Fibroblast of the aortic adventitia (primary cell): ENCODE measurements around the gene SERPINA3. TPM values are rescaled to one million over a fixed set of nuclear protein-coding genes. Genes with fewer than 3 reads are reported as not detected.

ENCODE experiments used
- DNase-seq: peaks from one replicate; pipeline ENCODE4 v3.0.0-alpha.2; 2010; ENCODE audit warnings: low read depth
- H3K4me3 ChIP-seq: 2 replicates; pipeline ENCODE4 v1.5.1; 2011; ENCODE audit warnings: low read depth, mild to moderate bottlenecking, control low read depth, low read length, moderate library complexity
- total RNA-seq: library from RNA; depleted of rRNA; stranded (reverse); fragments of >200 nt; gene quantifications from 2 replicates; pipeline ENCODE4 v1.2.3, GENCODE V29; 2012; ENCODE audit warnings: low replicate concordance
- TF ChIP-seq, protein P1 (sequence below): IDR thresholded peaks from 2 replicates; pipeline ENCODE4 v1.5.1; 2011; ENCODE audit warnings: mild to moderate bottlenecking, low read length, control low read depth, inconsistent platforms; ENCODE audit not compliant: insufficient read depth

SERPINA3 gene
- total RNA-seq, 1 donor: 13.6 TPM

DNA sequence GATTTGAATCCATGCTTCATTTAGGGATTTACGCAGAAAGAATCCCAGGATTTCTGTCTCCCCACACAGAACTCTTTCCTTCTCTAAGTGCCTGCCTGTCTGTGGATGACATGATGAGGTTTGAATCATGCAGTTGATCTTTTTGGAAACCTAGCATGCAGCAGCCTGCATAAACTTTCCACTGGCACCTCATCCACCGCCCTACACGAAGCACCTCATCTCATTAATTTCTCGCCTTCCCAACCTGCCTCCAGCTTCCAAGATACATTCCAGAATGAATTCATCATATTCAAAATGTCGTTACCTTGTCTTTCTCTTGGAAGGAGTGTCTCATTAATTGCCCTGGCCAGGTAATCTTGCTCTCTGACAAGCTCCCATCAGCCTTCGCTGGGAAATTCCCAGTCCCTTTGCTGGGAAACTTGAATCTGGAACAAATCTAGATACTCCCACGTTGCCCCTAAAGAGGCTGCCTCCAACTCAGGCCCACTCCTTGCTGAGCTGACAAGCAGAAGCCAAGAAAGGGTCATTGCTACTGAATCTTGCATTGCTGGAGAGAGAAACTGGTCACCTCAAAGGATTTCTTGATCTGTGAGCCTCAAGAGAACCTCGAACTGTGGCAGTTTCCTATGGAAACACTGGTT is 48.2 kb downstream of the SERPINA3 start:
- no peak overlapping the region for H3K4me3 ChIP-seq
- TF ChIP-seq, protein P1, sequence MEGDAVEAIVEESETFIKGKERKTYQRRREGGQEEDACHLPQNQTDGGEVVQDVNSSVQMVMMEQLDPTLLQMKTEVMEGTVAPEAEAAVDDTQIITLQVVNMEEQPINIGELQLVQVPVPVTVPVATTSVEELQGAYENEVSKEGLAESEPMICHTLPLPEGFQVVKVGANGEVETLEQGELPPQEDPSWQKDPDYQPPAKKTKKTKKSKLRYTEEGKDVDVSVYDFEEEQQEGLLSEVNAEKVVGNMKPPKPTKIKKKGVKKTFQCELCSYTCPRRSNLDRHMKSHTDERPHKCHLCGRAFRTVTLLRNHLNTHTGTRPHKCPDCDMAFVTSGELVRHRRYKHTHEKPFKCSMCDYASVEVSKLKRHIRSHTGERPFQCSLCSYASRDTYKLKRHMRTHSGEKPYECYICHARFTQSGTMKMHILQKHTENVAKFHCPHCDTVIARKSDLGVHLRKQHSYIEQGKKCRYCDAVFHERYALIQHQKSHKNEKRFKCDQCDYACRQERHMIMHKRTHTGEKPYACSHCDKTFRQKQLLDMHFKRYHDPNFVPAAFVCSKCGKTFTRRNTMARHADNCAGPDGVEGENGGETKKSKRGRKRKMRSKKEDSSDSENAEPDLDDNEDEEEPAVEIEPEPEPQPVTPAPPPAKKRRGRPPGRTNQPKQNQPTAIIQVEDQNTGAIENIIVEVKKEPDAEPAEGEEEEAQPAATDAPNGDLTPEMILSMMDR: no peak
- DNase-seq: no peak

DNA sequence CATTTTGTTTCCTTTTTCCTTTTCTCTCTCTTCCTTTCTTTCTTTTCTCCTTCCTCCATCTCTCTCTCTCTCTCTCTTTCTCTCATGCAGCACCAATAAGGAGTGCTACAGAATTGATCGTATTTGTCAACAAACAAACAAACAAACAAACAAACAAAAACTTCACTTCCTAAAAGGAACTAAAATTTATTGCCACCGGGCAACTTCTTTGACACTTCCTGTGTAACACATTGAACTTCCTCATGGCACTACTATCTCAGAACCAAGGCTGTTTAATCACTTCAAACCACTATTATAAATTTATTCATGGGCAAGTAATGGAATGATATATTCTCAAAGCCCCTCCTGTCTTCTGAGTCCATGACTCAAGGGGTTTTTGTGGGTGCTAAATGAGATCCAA is 51.3 kb downstream of the SERPINA3 start:
- no peak overlapping the region for H3K4me3 ChIP-seq
- TF ChIP-seq, protein P1: no peak
- DNase-seq: no peak

DNA sequence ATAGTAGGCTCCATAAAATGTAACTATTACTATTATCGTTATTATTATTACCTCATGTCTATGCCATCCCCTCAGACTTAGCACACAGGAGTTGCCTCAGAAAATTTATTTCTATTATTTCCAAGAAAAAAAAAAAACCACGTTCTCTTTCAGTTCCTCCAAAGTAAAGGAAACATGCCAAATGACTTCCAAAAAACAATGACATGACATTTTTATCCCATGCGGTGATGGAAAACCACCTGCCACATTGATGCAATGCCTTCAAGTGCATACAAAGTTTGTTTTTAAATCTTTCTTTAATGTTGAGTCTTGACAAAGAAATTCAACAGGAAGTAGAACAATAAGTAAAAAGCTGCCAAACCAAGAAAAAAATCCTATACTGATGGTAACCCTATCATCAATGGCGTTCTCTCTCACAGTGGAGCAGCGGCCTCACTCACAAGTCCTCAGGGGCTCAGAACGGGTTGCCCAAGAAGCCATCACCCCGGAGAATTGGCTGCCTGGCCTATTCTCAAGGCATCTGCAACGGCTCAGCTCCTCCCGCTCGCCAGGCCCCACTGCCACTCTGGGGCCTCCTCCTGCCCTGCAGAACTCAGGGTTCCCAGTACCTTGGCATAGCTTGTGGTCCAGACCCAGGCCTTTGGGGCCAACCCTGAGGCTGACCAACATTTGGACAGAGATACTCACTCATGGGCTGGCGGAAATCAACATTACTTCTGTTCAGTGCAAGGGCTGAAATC is 51.9 kb downstream of the SERPINA3 start:
- DNase-seq: no peak
- H3K4me3 ChIP-seq: no peak overlapping the region
- TF ChIP-seq, protein P1: no peak

DNA sequence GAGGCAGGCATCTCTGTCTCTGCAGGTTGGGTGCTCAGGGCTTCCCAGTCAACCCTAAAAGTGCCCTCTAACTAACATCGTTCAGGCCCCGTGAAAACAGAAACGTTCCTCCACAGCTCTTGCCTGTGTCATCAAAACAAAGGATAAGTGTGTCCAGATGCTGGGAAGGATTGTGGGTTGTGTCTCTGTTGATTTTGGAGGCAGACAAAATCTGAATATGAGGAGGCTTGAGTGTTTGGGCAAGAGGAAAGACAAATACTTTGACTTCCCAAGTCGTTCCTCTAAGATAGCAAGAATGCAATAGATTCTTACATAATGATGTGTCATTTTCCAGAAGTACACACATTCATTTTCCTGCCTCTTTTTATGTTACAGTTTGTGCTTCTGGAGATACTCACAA is 52.9 kb downstream of the SERPINA3 start:
- H3K4me3 ChIP-seq: no peak overlapping the region
- TF ChIP-seq, protein P1: no peak
- DNase-seq: peak; percentile 90

DNA sequence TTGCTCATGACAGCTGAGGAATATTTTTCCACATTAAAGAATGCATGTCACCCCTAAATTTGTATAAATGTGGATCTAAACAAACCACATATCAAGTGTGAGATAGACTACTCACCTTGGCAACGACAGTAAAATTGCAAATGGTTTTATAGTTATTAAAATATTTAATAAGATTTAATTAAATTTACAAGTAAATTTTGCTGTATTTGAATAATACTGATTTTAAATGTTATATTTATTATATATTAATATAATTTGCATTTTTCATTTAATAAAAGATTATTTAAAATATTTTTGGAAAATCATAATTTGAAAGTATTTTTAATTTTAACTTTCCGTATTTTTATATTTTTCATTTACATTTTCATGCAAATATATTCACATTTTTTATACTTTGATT is 53.4 kb downstream of the SERPINA3 start:
- H3K4me3 ChIP-seq: no peak overlapping the region
- DNase-seq: no peak
- TF ChIP-seq, protein P1: no peak

DNA sequence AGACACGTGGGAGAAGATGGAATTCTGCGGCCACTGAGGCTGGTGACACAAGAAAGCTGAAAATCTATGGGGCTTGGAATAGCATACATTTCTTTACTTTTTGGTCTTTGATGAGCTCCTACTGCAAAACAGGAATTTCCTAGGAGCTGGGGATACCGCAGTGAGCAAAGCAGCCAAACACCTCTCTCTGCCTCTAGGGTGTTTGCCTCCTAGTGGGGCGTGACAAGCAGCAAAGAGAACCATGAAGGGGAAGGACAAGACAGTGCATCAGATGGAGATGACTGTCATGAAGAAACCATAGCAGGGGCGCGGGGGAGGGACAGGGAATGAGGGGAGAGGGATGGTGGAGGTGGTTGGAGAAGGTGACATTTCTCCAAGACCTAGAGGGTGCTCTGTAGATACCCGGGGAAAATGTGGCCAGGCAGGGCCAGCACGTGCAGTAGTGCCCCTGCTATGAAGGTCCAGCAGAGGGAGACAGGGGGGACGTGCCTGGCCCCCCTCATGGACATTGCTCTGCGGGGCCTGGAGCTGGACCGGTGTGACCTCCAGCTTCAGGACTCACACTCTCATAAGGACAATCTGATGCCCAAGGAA is 58.6 kb downstream of the SERPINA3 start:
- TF ChIP-seq, protein P1: no peak
- no peak overlapping the region for H3K4me3 ChIP-seq
- DNase-seq: no peak
